Tibial nerve (tissue), 4 donors: ENCODE results near the gene ROR1.

Experiments used
- CTCF ChIP-seq, 5 experiments: fragments of 200-600 bp in 3 of 5; fragments of 450-650 bp in 2 of 5; sonication (generic) in 3 of 5; IDR thresholded peaks; one replicate each; pipeline ENCODE4 v1.5.1; 2016 to 2019; ENCODE audit warnings: antibody characterized with exemption in 5 of 5, mild to moderate bottlenecking in 3 of 5, moderate library complexity in 2 of 5
- EP300 ChIP-seq, 2 donors: sonication (generic); formaldehyde crosslinking; IDR thresholded peaks; one replicate each; pipeline ENCODE4 v1.6.1; 2017; ENCODE audit warnings: antibody characterized with exemption in 2 of 2, mild to moderate bottlenecking in 1 of 2
- POLR2A ChIP-seq, 2 donors: fragments of 450-650 bp; IDR thresholded peaks; one replicate each; pipeline ENCODE4 v1.6.1; 2017; ENCODE audit warnings: antibody characterized with exemption in 2 of 2, mild to moderate bottlenecking in 2 of 2, moderate library complexity in 2 of 2

GRCh38 chr1:63971557-63971956 lies 197.7 kb downstream of the ROR1 start:
- no peak for TF ChIP-seq POLR2A (IDR thresholded peaks at IDR 0.05)
- no peak for TF ChIP-seq CTCF (IDR thresholded peaks at IDR 0.05)
- no peak for TF ChIP-seq EP300 (IDR thresholded peaks at IDR 0.05)
